ELF-1 (cell line): ENCODE data around the gene BCL2.

Experiments used
- DNase-seq: peaks from one replicate; pipeline ENCODE4 v3.0.0-alpha.2; 2016; ENCODE audit warnings: low read depth, low spot score

BCL2 gene

GRCh38 chr18:63111671-63112402, 207.7 kb downstream of the BCL2 start:
- DNase-seq: no peak

DNA sequence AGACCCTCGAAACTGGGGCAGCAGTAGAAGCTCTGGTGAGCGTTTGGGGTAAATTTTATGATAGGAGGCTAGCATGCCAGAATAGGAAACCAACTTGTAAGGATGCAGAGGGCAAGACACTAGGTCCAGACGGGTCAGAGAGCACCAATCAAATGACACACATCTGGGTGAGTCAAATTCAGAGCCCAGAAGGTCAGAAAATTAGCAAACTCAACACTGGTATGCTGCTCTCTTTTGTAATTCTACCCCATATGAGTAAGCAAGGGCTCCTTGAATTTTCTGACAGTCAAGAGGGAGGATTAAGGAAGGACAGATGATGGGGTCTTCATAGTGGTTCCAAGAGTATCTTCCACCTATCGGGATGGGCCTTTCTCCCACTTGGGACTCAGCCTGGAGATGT, 209.8 kb downstream of the BCL2 start:
- DNase-seq: no peak

DNA sequence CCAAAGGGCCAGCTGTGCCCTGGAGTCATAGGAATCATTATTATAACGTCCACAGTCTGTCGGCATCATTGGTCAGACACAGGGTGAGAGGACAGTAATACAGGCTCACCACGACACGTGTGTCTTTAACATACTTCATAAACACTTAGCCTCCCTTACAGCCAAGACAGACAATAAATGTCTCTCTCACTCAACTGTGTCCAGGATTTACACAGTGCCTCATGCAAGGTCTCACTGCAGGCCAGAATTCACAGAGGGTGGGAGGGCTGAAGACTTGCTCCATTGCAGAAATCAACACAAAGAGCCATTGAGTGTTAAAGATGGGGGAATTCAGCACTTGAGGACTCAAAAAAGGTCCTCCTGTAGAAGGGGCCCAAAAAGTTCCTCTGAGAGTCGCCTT, 210.5 kb downstream of the BCL2 start:
- DNase-seq: no peak

GRCh38 chr18:63107931-63108330, 211.6 kb downstream of the BCL2 start:
- DNase-seq: no peak

DNA sequence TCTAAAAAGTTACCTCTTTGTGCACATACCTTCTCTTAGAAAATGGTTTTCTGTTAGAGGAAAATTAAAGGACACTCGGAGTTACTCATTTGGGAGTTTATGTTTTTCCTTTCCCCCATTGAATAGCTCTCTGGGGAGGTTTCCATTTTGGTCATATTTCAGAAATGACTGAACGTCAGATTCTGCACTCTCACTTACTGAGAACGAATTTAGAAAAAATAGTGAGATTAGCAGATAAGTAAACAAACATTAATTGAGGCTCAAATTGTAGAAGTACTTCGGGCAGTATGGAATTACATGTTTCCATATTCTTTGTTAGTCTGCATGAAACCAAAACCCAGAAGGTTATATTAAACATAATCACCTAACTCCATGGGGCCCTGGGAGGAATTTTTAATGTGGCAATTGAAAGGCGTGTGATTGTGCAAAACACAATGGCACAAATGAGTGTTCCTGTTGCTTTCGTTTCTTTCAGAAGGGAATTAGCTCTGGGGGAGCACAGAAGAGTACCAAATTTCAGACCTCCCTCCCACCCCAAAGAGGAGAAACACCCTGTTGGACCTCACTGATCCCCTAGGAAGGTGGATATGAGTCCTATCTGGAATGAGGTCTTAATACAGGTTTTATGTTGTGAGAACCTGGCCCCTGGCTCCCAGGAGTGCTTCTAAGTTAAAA, 212.3 kb downstream of the BCL2 start:
- no peak for DNase-seq

- DNase-seq: no peak
These were observed 212.8 kb downstream of the BCL2 start for GRCh38 chr18:63106727-63107126.

- DNase-seq: no peak
These were observed 213.8 kb downstream of the BCL2 start for GRCh38 chr18:63105636-63106316.

DNA sequence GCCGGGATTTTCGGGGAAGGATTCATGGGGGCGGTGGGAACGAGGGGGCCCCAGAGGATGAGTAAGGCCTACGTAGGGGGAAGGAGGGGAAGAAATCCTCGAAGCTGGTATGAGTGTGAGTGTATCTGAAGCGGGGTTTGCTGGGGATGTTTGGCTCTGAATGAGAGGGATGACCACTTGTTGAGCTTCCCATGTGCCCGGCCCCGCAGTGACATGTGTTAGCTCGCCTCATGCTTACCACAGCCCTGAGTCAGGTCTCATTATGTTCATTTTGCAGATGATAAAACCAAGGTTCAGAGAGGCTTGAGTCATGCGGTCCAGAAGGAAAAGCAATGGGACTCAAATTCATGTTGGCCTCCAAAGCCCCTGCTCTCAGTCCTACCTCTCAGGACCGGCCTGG, 214.7 kb downstream of the BCL2 start:
- DNase-seq: no peak

DNA sequence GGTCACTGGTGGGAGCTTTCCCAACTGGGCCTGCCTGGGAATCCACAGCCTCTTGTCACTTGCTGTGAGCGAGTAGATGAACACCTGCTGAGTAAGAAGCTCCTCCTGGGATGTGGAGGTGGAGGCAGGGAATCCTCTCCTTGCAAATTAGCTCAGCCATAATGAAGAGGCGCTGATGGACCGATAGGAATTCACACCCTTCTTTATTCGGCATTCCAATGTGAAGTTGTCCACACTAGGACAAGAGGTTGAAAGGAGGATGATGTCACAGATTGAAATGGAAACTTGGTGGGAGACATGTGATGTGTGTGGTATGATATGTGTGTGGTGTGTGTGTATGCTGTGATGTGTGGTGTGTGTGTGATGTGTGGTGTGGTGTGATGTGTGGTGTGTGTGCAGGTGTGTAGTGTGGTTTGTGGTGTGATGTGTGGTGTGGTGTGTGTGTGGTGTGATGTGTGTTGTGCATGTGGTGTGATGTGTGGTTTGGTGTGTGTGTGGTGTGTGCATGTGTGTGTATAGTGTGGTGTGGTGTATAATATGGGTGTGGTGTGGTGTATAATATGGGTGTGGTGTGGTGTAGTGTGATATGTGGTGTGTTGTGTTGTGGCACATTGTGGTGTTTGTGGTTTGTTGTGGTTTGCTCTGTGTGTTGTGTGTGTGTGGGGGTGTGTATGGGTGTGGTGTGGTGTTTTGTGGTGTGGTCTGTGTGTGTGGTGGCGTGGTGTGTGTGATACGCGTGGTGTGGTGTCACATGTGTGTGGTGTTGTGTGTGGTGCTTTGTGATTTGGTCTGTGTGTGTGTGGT, 216.4 kb downstream of the BCL2 start:
- peak; percentile 29 for DNase-seq

- DNase-seq: no peak
These were observed 218.9 kb downstream of the BCL2 start for GRCh38 chr18:63100630-63101055.

DNA sequence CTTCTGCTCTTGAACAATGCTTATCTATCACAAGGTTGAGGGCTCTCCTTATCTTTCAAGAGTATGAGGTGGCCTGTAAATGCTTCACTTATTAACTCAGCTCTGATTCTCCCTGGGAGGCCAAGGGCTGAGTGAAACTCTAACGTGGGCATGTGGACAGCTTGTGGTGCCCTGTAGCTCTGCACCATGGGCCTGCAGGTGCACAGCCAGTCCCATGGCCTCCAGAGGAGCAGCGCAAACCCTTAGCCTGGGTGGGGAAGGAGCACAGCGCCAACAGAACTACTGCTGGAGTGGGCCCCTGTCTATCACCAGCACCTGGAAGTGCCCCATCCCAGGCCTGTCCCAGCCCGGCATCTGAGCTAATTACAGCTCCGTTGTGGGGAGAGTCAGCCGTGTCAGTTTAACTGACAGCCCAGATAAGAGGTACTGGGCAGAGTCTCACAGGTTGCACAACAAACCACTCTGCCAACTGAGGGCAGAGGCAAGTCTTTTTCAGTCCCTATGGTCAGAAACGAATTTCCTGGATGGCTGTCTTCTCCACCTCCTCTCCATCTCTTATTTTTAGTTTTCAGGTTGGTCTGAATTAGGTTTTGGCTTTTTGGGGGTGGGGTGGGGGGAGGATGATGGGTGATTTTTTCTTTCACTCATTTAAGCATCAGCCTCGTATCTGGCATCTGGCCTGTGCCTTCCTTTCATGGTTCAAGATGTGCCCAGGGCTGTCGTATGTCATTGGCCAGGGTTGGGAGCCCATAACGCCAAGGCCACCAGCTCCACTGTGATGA, 219.5 kb downstream of the BCL2 start:
- no peak for DNase-seq

DNA sequence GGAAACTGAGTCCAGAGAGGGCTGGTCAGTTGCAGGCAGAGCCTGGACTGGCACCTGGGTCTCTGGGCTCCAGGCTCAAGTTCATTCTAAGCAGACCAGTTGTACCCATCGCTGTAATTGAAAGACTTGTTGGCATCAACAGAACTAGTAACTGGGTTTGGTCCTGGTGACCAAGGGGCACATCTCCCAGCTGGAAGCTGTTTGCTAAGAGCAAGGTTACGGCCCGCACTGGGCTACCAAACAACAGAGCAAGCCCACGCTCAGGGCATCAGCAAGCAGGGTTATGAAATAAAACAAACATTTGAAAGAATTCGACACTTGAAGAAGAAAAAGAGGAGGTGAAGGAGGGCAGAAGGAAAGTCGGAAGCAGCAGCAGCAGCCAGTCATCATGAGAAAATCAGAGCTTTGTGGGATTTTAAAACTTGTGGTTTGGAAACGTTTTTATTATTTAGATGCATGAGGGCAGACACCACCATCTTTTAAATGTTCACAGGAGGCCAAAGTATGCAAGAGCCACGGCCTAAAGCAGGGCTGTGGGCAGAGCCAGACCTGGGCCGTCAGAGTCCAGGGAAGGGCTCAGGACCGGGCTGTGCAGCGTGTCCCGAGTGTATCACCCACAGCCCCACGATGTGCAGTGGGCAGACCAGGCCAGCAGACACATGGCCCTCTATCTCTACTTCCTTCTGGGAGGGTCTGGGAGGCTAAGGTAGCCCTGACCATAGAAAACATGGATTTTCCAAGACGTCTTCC, 220.3 kb downstream of the BCL2 start:
- DNase-seq: no peak

DNA sequence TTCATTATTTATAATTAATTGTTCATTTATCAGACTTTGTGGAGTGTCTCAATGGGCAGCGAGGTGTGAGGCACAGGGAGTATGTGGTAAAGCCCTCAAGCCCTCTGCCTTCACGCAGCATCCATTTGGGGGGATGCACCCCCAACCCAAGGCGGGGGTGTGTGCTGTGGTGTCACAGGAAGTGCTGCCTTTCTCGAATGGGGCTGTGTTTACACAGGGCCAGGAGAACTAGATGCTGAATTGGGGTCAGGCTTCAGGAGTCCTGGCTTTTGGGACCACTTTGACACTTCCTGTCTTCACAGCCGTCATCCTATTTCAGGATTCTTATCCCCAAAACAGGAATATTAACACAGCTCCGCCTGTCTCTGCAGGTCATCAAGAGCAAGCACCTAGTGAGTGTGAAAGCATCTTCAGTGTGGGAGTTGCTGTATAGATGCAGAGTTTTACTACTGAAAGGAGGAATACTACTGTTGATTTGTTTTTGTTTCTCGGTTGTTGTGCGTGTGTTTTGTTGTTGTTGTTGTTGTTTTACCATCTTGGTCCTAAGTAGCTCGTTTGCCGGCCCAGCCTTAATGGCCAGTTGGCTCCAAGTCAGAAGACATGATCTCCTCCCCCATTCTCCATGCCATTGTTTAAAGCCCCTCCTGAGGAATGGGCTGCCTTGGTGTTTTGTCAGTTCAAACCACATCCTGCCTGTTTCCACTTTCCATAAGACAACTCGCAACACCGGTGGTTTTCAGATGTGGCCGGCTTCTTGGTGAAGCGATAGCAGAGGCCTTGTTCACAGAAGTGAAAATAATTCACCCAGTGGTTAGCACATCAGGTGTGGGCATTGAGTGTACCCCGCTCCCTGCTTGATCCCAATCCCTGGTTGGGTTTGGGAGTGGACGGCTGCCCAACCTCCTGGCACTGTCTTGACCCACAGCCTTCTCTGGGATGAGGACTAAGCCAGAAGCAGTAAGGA, 221.3 kb downstream of the BCL2 start:
- no peak for DNase-seq

DNA sequence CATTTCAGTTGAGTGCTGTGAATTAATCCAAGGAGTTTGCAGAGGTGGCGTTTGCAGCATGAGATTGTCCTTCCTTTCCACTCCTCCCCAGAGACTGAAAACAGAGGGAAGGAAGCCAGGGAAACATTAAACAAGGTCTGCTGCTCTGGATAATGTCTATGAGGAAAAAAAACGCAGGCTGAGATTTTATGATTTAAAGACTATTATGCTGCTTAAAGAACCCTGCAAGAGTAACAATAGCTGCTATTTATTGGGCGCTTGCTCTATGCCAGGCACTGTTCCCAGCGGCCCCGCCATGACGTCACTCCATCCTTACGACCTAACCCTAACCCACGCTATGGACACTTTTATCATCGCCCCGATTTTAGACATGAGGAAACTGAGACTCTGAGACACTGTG, 222.4 kb downstream of the BCL2 start:
- no peak for DNase-seq

DNA sequence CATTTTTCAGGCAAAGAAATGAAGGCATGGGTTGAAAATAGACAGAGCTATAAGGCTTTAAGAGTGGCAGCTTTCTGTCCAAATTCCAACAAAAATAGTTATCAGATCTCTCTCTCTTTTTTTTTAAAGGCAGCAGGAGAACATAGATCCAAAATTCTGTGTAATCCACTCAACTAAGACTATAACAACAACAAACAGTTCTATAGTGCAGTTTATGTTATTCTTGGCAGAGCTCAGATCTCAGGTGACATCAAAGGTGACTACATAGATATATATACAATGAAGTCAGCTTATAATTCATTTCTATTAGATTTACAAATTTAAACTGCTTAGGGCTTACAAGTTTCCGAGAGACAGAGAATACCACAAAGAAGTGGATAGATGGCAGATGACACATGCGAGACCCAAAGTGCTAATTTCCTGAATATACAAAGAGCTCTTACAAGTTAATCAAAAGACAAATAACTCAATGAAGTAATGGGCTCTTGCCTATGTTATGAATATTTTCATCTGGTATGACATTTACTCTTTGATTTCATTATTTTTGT, 223.2 kb downstream of the BCL2 start:
- DNase-seq: no peak

DNA sequence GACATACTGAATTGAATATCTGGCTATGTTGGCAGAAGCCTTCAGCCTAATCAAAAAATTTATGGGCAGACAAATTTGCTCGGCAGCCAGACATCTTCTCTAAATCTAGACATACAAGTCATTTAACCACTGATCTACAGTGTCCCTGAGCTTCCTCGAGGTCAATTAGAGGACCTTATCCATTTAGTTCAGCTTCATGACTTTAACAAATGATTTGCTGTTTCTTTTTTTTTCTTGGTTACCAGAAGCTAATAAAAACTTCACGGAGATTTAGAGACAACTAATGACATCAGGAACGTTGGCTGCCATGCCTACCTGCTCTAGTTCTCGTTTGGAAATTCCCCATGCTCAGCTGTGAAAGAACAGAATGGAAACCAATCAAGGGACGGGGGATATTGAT, 223.8 kb downstream of the BCL2 start:
- DNase-seq: no peak

DNA sequence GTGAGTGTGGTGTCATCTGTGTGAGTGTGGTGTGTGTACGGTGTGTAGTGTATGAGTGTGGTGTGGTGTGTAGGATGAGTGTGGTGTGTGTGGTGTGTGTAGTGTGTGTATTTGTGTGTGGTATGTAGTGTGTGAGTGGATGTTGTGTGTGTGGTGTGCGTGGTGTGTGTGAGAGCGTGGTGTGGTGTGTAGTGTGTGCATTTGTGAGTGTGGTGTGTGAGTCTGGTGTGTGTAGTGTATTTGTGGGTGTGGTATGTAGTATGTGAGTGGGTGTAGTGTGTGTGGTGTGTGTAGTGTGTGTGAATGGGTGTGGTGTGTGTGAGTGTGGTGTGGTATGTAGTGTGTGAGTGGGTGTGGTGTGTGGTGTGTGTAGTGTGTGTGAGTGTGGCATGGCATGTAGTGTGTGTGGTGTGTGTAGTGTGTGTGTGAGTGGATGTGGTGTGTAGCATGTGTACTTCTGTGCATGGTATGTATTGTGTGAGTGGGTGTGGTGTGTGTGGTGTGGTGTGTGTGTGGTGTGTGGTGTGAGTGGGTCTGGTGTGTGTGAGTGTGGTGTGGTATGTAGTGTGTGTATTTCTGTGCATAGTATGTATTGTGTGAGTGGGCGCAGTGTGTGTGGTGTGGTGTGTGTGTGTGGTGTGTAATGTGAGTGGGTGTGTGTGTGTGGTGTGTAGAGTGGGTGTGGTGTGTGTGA, 227.8 kb downstream of the BCL2 start:
- DNase-seq: no peak

- peak; percentile 40 for DNase-seq
These were observed 229.2 kb downstream of the BCL2 start for GRCh38 chr18:63090334-63090733.
